GM13977 (cell line): Measurements from ENCODE around the gene MYO18B.

ENCODE experiments used
- DNase-seq: peaks from one replicate; pipeline ENCODE4 v3.0.0; 2012; ENCODE audit warnings: low spot score
- in situ Hi-C: fragments of 300-500 bp; cut with MboI; formaldehyde crosslinking; loops from one replicate; pipeline ENCODE4 v1.12.0; 2022; ENCODE audit warnings: low sequenced_read_pairs, low pct_unique_long_range_greater_than_20kb, mixed read lengths, inconsistent platforms; ENCODE audit not compliant: unreplicated experiment
- TF ChIP-seq, protein P1 (sequence below): IDR thresholded peaks from 2 replicates; pipeline ENCODE4 v1.5.1; 2012; ENCODE audit warnings: mild to moderate bottlenecking, control low read depth; ENCODE audit not compliant: insufficient read depth; ENCODE audit errors: extremely low read depth, missing control alignments

Gene MYO18B

GRCh38 chr22:25844601-25845000 lies 102.6 kb downstream of the MYO18B start:
- DNase-seq = no peak
- in situ Hi-C loops = no loop called here
- TF ChIP-seq, protein P1, sequence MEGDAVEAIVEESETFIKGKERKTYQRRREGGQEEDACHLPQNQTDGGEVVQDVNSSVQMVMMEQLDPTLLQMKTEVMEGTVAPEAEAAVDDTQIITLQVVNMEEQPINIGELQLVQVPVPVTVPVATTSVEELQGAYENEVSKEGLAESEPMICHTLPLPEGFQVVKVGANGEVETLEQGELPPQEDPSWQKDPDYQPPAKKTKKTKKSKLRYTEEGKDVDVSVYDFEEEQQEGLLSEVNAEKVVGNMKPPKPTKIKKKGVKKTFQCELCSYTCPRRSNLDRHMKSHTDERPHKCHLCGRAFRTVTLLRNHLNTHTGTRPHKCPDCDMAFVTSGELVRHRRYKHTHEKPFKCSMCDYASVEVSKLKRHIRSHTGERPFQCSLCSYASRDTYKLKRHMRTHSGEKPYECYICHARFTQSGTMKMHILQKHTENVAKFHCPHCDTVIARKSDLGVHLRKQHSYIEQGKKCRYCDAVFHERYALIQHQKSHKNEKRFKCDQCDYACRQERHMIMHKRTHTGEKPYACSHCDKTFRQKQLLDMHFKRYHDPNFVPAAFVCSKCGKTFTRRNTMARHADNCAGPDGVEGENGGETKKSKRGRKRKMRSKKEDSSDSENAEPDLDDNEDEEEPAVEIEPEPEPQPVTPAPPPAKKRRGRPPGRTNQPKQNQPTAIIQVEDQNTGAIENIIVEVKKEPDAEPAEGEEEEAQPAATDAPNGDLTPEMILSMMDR = no peak

DNA sequence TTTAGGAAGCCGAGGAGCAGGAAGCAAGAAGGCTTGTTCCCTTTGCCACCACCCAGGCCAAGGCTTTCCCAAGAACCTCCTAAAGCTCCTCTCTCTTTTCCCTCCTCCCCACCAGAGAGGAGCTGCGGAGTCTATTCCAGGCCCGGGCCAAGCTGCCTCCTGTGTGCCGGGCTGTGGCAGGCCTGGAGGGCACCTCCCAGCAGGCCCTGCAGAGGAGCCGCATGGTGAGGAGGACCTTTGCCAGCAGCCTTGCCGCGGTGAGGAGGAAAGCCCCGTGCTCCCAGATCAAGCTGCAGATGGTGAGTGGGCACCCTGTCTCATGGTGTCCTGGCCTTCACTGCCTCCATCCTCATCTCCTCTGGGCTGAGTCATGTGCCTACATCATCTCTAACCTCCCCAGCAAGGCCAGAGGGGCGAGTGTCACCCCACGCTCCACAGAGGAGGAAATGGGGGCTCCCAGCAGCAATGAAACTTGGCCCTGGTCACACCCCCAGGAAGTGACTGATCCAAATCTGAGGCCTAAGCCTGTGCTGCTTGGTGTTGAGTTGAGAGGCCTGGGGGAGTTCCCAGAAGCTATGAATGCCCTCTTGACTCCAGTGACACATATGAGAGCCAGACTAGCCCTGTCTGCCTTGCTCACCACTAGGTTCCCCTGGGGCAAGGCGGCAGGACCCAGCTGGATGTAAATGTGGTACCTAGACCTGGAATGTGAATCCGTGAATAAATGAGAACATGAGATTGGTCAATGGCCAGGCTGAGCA lies 104.2 kb downstream of the MYO18B start:
- in situ Hi-C loops = no loop called here
- TF ChIP-seq, protein P1 = no peak
- peak; percentile 53 for DNase-seq

DNA sequence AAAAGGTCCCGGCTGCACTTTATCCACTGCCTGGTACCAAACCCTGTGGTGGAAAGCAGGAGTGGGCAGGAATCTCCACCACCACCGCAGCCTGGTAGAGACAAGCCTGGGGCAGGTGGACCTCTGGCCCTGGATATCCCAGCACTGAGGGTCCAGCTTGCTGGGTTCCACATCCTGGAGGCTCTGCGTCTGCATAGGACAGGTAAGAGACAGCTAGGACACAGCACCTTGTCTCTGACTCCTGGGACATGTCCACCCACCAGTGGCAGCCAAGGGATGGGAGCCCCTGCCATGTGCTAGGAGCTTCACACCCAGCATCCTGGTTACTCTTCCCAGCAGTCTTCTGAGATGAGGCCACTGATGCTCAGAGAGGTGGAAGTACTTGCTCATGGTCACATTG lies 105.5 kb downstream of the MYO18B start:
- DNase-seq = no peak
- TF ChIP-seq, protein P1 = no peak
- in situ Hi-C loops = no loop called here

- TF ChIP-seq, protein P1 = no peak
- DNase-seq = no peak
- in situ Hi-C loops = no loop called here
Measured at GRCh38 chr22:25848954-25849353, 107.0 kb downstream of the MYO18B start.

- TF ChIP-seq, protein P1 = no peak
- in situ Hi-C loops = no loop called here
Measured at GRCh38 chr22:25849522-25849921, 107.5 kb downstream of the MYO18B start.

DNA sequence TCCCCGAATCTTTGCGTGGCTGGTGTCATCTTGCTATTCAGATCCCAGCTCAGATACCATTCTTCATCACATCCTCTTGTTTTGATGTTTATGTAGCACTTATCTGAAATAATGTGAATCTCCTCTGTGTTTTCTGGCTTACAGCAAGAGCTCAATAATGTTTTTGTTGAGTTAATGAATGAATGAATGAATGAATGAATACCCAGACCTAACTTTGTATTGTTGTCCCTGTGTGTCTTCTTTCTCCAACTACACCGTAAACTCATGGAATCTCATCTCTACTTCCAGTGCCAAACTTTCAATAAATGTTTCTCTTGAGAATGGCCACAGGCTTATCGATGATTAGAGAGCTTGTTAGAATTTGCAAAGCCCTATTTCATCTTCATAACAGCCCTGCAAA lies 110.2 kb downstream of the MYO18B start:
- in situ Hi-C loops = no loop called here
- TF ChIP-seq, protein P1 = no peak
- no peak for DNase-seq

More at GRCh38 chr22:25849522-25849921, 107.5 kb downstream of the MYO18B start:
- no peak for DNase-seq

DNA sequence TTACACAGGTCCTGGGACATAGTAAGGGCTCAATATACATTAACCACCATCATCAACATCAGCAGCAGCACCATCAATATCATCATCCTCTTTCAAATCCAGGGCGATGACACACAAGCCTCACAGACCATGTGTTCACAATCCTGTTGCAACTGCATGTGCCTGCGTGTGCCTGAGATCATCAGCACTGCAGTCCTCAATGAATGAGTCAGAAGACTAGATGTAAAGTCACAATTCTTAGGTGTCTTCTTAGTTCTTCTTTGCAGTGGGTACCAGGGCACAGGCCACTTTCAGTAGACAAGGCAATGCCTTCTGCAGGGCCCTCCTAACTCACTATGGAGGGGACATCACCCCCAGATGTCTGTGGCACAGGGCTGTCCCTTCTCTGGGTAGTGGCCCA lies 111.1 kb downstream of the MYO18B start:
- TF ChIP-seq, protein P1 = no peak
- DNase-seq = peak; percentile 52
- in situ Hi-C loops = no loop called here
